Immature natural killer cell (primary cell): ENCODE measurements around the gene B3GALT4. TPM values are rescaled to one million over a fixed set of nuclear protein-coding genes. Genes with fewer than 3 reads are reported as not detected.
"Not testable (repeated sequence)": the region's sequence is repeated elsewhere in the genome, so short reads cannot be mapped to it uniquely, and the experiment has no call there.

Source experiments
- DNase-seq, 3 donors: peaks; one replicate each; pipeline ENCODE4 v3.0.0; 2022; ENCODE audit warnings: mixed read lengths in 1 of 3
- H3K27ac Mint-ChIP-seq, 6 donors: one replicate each; pipeline ENCODE4 v1.8.0; 2020; ENCODE audit warnings: mixed read lengths in 6 of 6, mild to moderate bottlenecking in 5 of 6, inconsistent platforms in 4 of 6, moderate library complexity in 3 of 6
- H3K27me3 Mint-ChIP-seq, 3 donors: one replicate each; pipeline ENCODE4 v1.8.0; 2020 to 2021; ENCODE audit warnings: low read depth in 3 of 3, mild to moderate bottlenecking in 3 of 3, mixed read lengths in 3 of 3, moderate library complexity in 3 of 3, inconsistent platforms in 1 of 3
- H3K36me3 Mint-ChIP-seq, 3 donors: one replicate each; pipeline ENCODE4 v1.8.0; 2020; ENCODE audit warnings: mixed read lengths in 3 of 3, inconsistent platforms in 2 of 3, mild to moderate bottlenecking in 2 of 3
- H3K4me1 Mint-ChIP-seq, 2 donors: one replicate each; pipeline ENCODE4 v1.8.0; 2020; ENCODE audit warnings: inconsistent platforms in 2 of 2, mild to moderate bottlenecking in 2 of 2, mixed read lengths in 2 of 2, moderate library complexity in 1 of 2
- H3K4me3 Mint-ChIP-seq, 5 donors: one replicate each; pipeline ENCODE4 v1.8.0; 2020; ENCODE audit warnings: mild to moderate bottlenecking in 5 of 5, mixed read lengths in 5 of 5, inconsistent platforms in 3 of 5, moderate library complexity in 3 of 5
- H3K9me3 Mint-ChIP-seq, 6 donors: one replicate each; pipeline ENCODE4 v1.8.0; 2020; ENCODE audit warnings: mild to moderate bottlenecking in 6 of 6, mixed read lengths in 6 of 6, inconsistent platforms in 4 of 6, moderate library complexity in 3 of 6
- polyA plus RNA-seq, 3 donors: library from polyadenylated mRNA; unstranded; fragments of 300-500 nt; fragmentation: Illumina TruSeq; gene quantifications; one replicate each; pipeline ENCODE4 v1.2.3, GENCODE V29; 2021

B3GALT4 gene
- polyA plus RNA-seq, 3 donors from 2014 or later, result 38.6 to 55.0 (median 44.1) TPM

- Mint-ChIP-seq H3K36me3 (peaks cover 5 to 14% (median 6%) of the 10 kb centered on the region in 3 donors), H3K4me1 (peaks cover 39 to 41% of the 10 kb centered on the region in 2 donors), H3K9me3 (no peaks in the 10 kb centered on the region), H3K27ac (peak overlapping the region in 5 of 6 donors; percentile 0 to 87 (median 69)), H3K4me3 (peak overlapping the region in 4 of 5 donors; percentile 7 to 67 (median 30)), H3K27me3 (no peaks in the 10 kb centered on the region)
- DNase-seq, result no peak
These were observed 25.4 kb upstream of the B3GALT4 start for GRCh38 chr6:33251395-33252012.

GRCh38 chr6:33252759-33253158, 24.2 kb upstream of the B3GALT4 start:
- H3K27ac Mint-ChIP-seq, result no peak overlapping the region

GRCh38 chr6:33254591-33254990, 22.3 kb upstream of the B3GALT4 start:
- no peak overlapping the region for H3K27ac Mint-ChIP-seq
- H3K36me3 Mint-ChIP-seq, result peaks cover 5 to 14% (median 6%) of the 10 kb centered on the region in 3 donors
- no peaks in the 10 kb centered on the region for H3K9me3 Mint-ChIP-seq
- H3K27me3 Mint-ChIP-seq, result no peaks in the 10 kb centered on the region
- H3K4me1 Mint-ChIP-seq, result peaks cover 20 to 22% of the 10 kb centered on the region in 2 donors
- no peak overlapping the region for H3K4me3 Mint-ChIP-seq
- no peak for DNase-seq

More at GRCh38 chr6:33252759-33253158, 24.2 kb upstream of the B3GALT4 start:
- H3K27me3 Mint-ChIP-seq, result no peaks in the 10 kb centered on the region
- H3K4me3 Mint-ChIP-seq, result no peak overlapping the region
- no peak for DNase-seq
- no peaks in the 10 kb centered on the region for H3K9me3 Mint-ChIP-seq
- peaks cover 39 to 40% of the 10 kb centered on the region in 2 donors for H3K4me1 Mint-ChIP-seq
- H3K36me3 Mint-ChIP-seq, result peaks cover 5 to 14% (median 6%) of the 10 kb centered on the region in 3 donors

- Mint-ChIP-seq H3K4me3 (no peak overlapping the region), H3K36me3 (peaks cover 13 to 22% (median 17%) of the 10 kb centered on the region in 3 donors), H3K27me3 (no peaks in the 10 kb centered on the region), H3K9me3 (no peaks in the 10 kb centered on the region), H3K4me1 (no peaks in the 10 kb centered on the region), H3K27ac (no peak overlapping the region)
- no peak for DNase-seq
These were observed 17.9 kb upstream of the B3GALT4 start for GRCh38 chr6:33259032-33259431.

- H3K27me3 Mint-ChIP-seq, DNase-seq, H3K4me1 Mint-ChIP-seq, H3K4me3 Mint-ChIP-seq, H3K9me3 Mint-ChIP-seq: not testable (repeated sequence)
- Mint-ChIP-seq H3K36me3 (peaks cover 23 to 45% (median 25%) of the 10 kb centered on the region in 3 donors), H3K27ac (peak overlapping the region in 1 of 6 donors; percentile 32)
These were observed 14.4 kb upstream of the B3GALT4 start for GRCh38 chr6:33262490-33262889.

GRCh38 chr6:33264015-33264414, 12.9 kb upstream of the B3GALT4 start:
- peak overlapping the region in 1 of 6 donors; percentile 48 for H3K27ac Mint-ChIP-seq
- H3K27me3 Mint-ChIP-seq, result no peaks in the 10 kb centered on the region
- H3K9me3 Mint-ChIP-seq, result no peaks in the 10 kb centered on the region
- DNase-seq, result no peak
- peaks cover 0 to 2% of the 10 kb centered on the region in 2 donors for H3K4me1 Mint-ChIP-seq
- peaks cover 31 to 58% (median 37%) of the 10 kb centered on the region in 3 donors for H3K36me3 Mint-ChIP-seq
- H3K4me3 Mint-ChIP-seq, result no peak overlapping the region

- Mint-ChIP-seq H3K9me3 (no peaks in the 10 kb centered on the region), H3K4me1 (peaks cover 53 to 65% of the 10 kb centered on the region in 2 donors), H3K27me3 (peaks cover 8 to 15% (median 12%) of the 10 kb centered on the region in 3 donors), H3K36me3 (peaks cover 28 to 50% (median 29%) of the 10 kb centered on the region in 3 donors), H3K27ac (peak overlapping the region; percentile 96 to 100 (median 99)), H3K4me3 (peak overlapping the region; percentile 96 to 100 (median 98))
- DNase-seq, result no peak
These were observed 5.8 kb upstream of the B3GALT4 start for GRCh38 chr6:33271117-33271467.

GRCh38 chr6:33271468-33272274, 5.3 kb upstream of the B3GALT4 start, which contains the start of the genes RPS18 and VPS52:
RPS18 (plus strand) TSS chr6:33272075; CDS start chr6:33272120, 45 bp downstream.
VPS52 (minus strand) TSS chr6:33271876; CDS start chr6:33271675, 201 bp downstream.
- peaks cover 24 to 50% (median 28%) of the 10 kb centered on the region in 3 donors for H3K36me3 Mint-ChIP-seq
- H3K4me3 Mint-ChIP-seq, result peak within 1 kb of the TSS; percentile 96 to 100 (median 98)
- H3K27ac Mint-ChIP-seq, result peak within 1 kb of the TSS; percentile 96 to 100 (median 99)
- peak; percentile 91 to 95 (median 95) for DNase-seq
- no peaks in the 10 kb centered on the region for H3K9me3 Mint-ChIP-seq
- H3K4me1 Mint-ChIP-seq, result peaks cover 59 to 71% of the 10 kb centered on the region in 2 donors
- H3K27me3 Mint-ChIP-seq, result peaks cover 8 to 18% (median 17%) of the 10 kb centered on the region in 3 donors

GRCh38 chr6:33272275-33273128, 4.4 kb upstream of the B3GALT4 start:
- H3K9me3 Mint-ChIP-seq, result no peaks in the 10 kb centered on the region
- peaks cover 8 to 22% (median 21%) of the 10 kb centered on the region in 3 donors for H3K27me3 Mint-ChIP-seq
- peak overlapping the region; percentile 96 to 100 (median 99) for H3K27ac Mint-ChIP-seq
- peaks cover 22 to 45% (median 23%) of the 10 kb centered on the region in 3 donors for H3K36me3 Mint-ChIP-seq
- peak overlapping the region; percentile 96 to 100 (median 98) for H3K4me3 Mint-ChIP-seq
- H3K4me1 Mint-ChIP-seq, result peaks cover 60 to 73% of the 10 kb centered on the region in 2 donors
- DNase-seq, result no peak

GRCh38 chr6:33273129-33273923, 3.6 kb upstream of the B3GALT4 start:
- Mint-ChIP-seq H3K9me3 (no peaks in the 10 kb centered on the region), H3K27me3 (peaks cover 10 to 22% (median 21%) of the 10 kb centered on the region in 3 donors), H3K4me1 (peaks cover 67 to 81% of the 10 kb centered on the region in 2 donors), H3K4me3 (peak overlapping the region; percentile 96 to 100 (median 98)), H3K27ac (peak overlapping the region; percentile 96 to 100 (median 99)), H3K36me3 (peaks cover 15 to 38% (median 18%) of the 10 kb centered on the region in 3 donors)
- no peak for DNase-seq

- Mint-ChIP-seq H3K27ac (peak overlapping the region; percentile 92 to 100 (median 97)), H3K27me3 (peaks cover 10 to 22% (median 21%) of the 10 kb centered on the region in 3 donors), H3K36me3 (peaks cover 12 to 31% (median 15%) of the 10 kb centered on the region in 3 donors), H3K4me1 (peaks cover 73 to 90% of the 10 kb centered on the region in 2 donors), H3K9me3 (no peaks in the 10 kb centered on the region), H3K4me3 (peak overlapping the region; percentile 48 to 100 (median 96))
- DNase-seq, result no peak
These were observed 2.7 kb upstream of the B3GALT4 start for GRCh38 chr6:33273924-33274902.
